ENCODE results near the gene IL37. TPM values are rescaled to one million over a fixed set of nuclear protein-coding genes. Genes with fewer than 3 reads are reported as not detected.

Gene IL37
- total RNA-seq, 1 donor from 2014 or later = not detected

DNA sequence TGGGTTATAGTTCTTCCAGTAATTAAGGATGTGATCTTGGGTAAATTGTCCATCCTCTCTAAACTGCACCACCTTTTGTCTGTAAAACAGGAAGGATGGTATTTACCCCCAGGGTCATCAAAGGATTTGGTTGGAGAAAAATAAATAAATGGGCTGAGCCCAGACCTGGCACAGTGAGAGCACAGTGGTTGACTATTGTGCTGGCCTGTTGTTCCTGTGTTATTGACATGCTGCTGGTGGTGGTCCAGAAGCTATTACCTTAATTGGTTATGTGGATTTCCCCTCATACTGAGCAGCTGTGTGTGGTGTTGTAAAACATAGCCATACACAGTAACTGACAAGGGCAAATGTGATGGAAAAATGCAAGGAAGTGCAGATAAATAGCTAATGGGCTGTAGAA is 746 bp upstream of the IL37 start:
- H3K27me3 Mint-ChIP-seq (ENCODE audit: unreplicated experiment) = peaks cover 5% of the 10 kb centered on the region
- H3K4me3 Mint-ChIP-seq (ENCODE audit: unreplicated experiment) = peak overlapping the region; percentile 65
- H3K4me1 Mint-ChIP-seq (ENCODE audit: low read depth, unreplicated experiment) = peaks cover 14% of the 10 kb centered on the region
- H3K27ac Mint-ChIP-seq (ENCODE audit: unreplicated experiment) = no peak overlapping the region
- no peaks in the 10 kb centered on the region for H3K9me3 Mint-ChIP-seq (ENCODE audit: unreplicated experiment)
- TF ChIP-seq, protein P1, sequence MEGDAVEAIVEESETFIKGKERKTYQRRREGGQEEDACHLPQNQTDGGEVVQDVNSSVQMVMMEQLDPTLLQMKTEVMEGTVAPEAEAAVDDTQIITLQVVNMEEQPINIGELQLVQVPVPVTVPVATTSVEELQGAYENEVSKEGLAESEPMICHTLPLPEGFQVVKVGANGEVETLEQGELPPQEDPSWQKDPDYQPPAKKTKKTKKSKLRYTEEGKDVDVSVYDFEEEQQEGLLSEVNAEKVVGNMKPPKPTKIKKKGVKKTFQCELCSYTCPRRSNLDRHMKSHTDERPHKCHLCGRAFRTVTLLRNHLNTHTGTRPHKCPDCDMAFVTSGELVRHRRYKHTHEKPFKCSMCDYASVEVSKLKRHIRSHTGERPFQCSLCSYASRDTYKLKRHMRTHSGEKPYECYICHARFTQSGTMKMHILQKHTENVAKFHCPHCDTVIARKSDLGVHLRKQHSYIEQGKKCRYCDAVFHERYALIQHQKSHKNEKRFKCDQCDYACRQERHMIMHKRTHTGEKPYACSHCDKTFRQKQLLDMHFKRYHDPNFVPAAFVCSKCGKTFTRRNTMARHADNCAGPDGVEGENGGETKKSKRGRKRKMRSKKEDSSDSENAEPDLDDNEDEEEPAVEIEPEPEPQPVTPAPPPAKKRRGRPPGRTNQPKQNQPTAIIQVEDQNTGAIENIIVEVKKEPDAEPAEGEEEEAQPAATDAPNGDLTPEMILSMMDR (IDR thresholded peaks at IDR 0.05; ENCODE audit: partially characterized antibody, unreplicated experiment) = no peak
- H3K36me3 Mint-ChIP-seq (ENCODE audit: unreplicated experiment) = peaks cover 5% of the 10 kb centered on the region
- no peak for DNase-seq

DNA sequence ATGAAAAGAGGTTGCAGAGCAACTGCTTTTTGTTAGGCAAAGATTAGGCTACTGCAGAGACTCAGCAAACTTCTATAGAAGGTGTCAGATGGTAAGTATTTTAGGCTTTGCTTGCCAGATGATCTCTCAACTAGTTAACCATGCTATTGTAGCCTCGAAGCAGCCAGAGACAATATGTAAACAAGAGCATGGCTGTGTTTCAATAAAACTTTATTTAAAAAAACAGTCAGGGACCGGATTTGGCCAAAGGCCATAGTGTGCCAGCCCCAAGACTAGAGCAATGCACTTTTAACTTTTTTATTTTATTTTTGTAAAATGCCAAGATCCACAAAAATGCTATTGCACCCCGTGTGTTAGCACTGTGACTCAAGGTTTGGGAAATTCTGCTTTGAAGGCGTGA is 1.4 kb downstream of the IL37 start:
- H3K9me3 Mint-ChIP-seq (ENCODE audit: unreplicated experiment) = no peaks in the 10 kb centered on the region
- peaks cover 3% of the 10 kb centered on the region for H3K27me3 Mint-ChIP-seq (ENCODE audit: unreplicated experiment)
- TF ChIP-seq, protein P1 (IDR thresholded peaks at IDR 0.05; ENCODE audit: partially characterized antibody, unreplicated experiment) = no peak
- no peak for DNase-seq
- no peak overlapping the region for H3K4me3 Mint-ChIP-seq (ENCODE audit: unreplicated experiment)
- H3K27ac Mint-ChIP-seq (ENCODE audit: unreplicated experiment) = no peak overlapping the region
- peaks cover 5% of the 10 kb centered on the region for H3K36me3 Mint-ChIP-seq (ENCODE audit: unreplicated experiment)
- peaks cover 16% of the 10 kb centered on the region for H3K4me1 Mint-ChIP-seq (ENCODE audit: low read depth, unreplicated experiment)

DNA sequence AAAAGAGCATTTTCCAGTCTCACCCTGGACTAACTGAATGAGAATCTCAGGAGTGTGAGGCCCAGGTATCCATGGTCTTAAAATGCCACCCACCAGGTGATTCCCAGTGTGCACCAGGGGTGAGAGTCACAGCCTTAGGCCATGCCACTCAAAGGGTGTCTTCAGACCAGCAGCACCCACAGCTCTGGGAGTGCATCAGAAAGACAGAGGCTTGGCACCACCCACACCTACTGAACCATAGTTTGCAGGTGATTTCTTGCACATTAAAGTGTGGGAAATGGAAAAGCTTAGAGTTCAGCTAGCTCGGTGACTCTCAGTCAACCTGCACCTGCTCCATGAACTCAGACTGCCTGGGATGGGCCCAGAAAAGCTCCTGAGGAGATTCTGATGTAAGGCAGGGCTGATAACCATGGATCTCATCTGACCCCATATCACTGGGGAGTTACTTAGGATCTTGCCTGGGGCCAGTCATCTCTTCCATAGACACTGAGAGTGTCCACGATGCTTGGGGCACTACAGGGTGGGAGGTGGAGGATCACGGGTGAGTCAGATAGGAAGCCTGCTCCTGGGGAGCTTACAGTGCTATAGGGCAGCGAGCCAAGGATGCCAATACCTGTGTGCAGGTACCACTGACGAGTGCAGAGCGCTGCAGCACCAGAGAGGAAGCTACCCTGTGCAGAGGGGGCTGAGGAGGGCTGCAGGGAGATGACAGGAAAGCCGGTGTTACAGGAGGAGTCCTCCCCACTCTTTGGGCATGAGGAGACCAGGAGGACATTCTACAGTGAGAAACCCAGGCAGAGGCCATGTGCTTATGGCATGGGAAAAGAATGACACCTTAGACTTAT is 4.6 kb downstream of the IL37 start:
- H3K9me3 Mint-ChIP-seq (ENCODE audit: unreplicated experiment) = no peaks in the 10 kb centered on the region
- no peak overlapping the region for H3K27ac Mint-ChIP-seq (ENCODE audit: unreplicated experiment)
- H3K4me3 Mint-ChIP-seq (ENCODE audit: unreplicated experiment) = no peak overlapping the region
- H3K27me3 Mint-ChIP-seq (ENCODE audit: unreplicated experiment) = peaks cover 8% of the 10 kb centered on the region
- TF ChIP-seq, protein P1 (IDR thresholded peaks at IDR 0.05; ENCODE audit: partially characterized antibody, unreplicated experiment) = no peak
- H3K36me3 Mint-ChIP-seq (ENCODE audit: unreplicated experiment) = no peaks in the 10 kb centered on the region
- peaks cover 19% of the 10 kb centered on the region for H3K4me1 Mint-ChIP-seq (ENCODE audit: low read depth, unreplicated experiment)
- no peak for DNase-seq

DNA sequence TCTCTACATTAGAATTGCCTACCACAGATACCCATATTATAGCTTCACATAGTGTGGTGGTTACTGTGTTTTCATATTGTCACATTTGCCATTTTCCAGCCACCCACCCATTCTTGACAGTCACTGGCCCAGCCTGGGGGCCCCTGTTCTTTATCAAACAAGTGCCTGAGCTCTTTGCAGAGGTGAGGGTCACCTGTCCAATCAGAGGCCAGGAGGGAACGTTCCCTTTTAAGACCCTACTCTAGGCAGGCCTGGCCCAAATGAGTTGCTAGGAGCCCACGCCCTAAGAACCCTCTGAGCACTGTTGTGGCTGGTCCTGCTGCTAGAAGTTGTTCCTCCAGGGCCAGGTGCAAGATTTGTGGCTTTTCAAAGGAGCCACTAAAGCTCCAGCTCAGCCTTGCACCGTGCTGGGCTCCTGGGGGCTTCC is 5.2 kb downstream of the IL37 start:
- peaks cover 8% of the 10 kb centered on the region for H3K27me3 Mint-ChIP-seq (ENCODE audit: unreplicated experiment)
- no peak overlapping the region for H3K27ac Mint-ChIP-seq (ENCODE audit: unreplicated experiment)
- no peak overlapping the region for H3K4me3 Mint-ChIP-seq (ENCODE audit: unreplicated experiment)

More for the DNA sequence above, 5.2 kb downstream of the IL37 start:
- Mint-ChIP-seq H3K36me3 (ENCODE audit: unreplicated experiment) (no peaks in the 10 kb centered on the region), H3K4me1 (ENCODE audit: low read depth, unreplicated experiment) (peaks cover 16% of the 10 kb centered on the region), H3K9me3 (ENCODE audit: unreplicated experiment) (no peaks in the 10 kb centered on the region)
- no peak for DNase-seq
- TF ChIP-seq, protein P1 (IDR thresholded peaks at IDR 0.05; ENCODE audit: partially characterized antibody, unreplicated experiment) = no peak

All from glutamatergic neuron (in vitro differentiated cells).